Astrocyte of the spinal cord (primary cell): ENCODE measurements around the gene TAF1B.

Source experiments
- DNase-seq: peaks from one replicate; pipeline ENCODE4 v3.0.0; 2011; ENCODE audit warnings: low read depth, low spot score
- H3K4me3 ChIP-seq: 2 replicates; pipeline ENCODE4 v1.5.1; 2011; ENCODE audit warnings: low read depth, mild to moderate bottlenecking, low read length, moderate library complexity
- in situ Hi-C: cut with HindIII; loops from 2 replicates; pipeline ENCODE4 v1.10.0; 2017; ENCODE audit warnings: low sequenced_read_pairs
- TF ChIP-seq, protein P1 (sequence below): IDR thresholded peaks from 2 replicates; pipeline ENCODE4 v1.5.1; 2012; ENCODE audit warnings: low read depth, mild to moderate bottlenecking, low read length, inconsistent platforms

Gene TAF1B

GRCh38 chr2:9965119-9965822 lies 122.0 kb downstream of the TAF1B start:
- no peak overlapping the region for H3K4me3 ChIP-seq
- in situ Hi-C loops: loop anchor here (10.0 kb wide), 1 partner anchor 70 kb away; no protein-coding TSS in a partner anchor
- TF ChIP-seq, protein P1, sequence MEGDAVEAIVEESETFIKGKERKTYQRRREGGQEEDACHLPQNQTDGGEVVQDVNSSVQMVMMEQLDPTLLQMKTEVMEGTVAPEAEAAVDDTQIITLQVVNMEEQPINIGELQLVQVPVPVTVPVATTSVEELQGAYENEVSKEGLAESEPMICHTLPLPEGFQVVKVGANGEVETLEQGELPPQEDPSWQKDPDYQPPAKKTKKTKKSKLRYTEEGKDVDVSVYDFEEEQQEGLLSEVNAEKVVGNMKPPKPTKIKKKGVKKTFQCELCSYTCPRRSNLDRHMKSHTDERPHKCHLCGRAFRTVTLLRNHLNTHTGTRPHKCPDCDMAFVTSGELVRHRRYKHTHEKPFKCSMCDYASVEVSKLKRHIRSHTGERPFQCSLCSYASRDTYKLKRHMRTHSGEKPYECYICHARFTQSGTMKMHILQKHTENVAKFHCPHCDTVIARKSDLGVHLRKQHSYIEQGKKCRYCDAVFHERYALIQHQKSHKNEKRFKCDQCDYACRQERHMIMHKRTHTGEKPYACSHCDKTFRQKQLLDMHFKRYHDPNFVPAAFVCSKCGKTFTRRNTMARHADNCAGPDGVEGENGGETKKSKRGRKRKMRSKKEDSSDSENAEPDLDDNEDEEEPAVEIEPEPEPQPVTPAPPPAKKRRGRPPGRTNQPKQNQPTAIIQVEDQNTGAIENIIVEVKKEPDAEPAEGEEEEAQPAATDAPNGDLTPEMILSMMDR: no peak
- DNase-seq: no peak

DNA sequence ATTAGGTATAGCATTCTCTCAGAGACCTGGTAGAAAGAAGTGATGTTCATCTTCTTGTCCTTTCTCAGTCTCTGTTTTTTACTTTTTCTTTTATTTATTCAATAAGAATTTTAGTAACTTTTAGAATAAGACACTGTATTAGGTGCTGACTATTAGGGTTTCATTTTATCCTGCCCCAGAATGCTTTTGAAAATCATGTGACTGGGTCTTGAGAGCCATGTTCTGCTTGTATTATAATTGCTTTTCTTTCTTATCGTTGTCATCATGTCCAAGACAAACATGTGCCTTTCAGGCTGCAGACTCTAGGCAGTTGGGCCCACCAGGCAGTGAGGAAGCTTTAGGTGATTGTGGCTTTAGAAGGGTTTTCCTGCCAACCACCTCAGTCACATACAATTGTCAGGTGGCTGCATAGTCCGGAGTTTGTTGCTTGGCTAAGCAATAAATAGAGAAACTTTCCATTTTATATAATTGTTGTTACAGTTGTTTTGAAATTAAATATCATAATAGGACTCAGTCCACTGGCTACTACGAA lies 123.3 kb downstream of the TAF1B start:
- in situ Hi-C loops: loop anchor here (10.0 kb wide), 1 partner anchor 68 kb away; no protein-coding TSS in a partner anchor
- TF ChIP-seq, protein P1: no peak
- DNase-seq: no peak
- no peak overlapping the region for H3K4me3 ChIP-seq

DNA sequence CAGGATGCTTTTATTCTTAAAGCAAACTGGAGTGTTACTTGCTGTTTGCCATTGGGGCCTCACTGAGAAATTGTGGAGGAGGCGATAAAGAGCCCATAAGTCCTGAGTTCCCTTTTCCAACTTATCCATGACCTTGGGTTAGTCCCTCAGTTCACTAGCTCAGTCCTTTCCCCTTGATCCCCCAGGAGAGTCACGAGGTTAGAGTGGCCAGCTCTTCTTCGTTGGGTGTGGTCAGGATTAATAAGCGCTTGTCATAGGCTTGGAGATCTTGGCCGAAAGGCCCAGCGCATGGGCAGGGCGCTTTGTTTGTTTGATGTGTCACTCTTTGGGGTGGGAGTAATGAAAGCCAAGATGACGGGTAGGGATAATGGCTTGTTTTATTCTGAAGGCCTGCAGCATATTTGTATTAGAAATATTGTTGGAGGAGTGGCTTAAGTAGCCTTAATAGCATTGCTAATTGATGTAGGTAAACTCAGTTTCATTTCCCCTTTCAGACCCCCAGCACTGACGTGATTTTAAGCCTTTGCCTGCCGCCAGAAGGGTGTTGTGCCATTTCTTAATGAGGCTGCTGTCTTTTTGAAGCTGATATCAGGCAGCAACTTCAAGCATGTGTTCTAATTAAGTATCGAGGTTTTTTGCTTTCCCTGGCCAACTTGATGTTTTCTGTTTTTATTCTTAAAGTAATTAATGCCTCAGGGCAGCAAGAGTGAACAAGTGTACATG lies 123.9 kb downstream of the TAF1B start:
- H3K4me3 ChIP-seq: no peak overlapping the region
- TF ChIP-seq, protein P1: no peak
- DNase-seq: no peak
- in situ Hi-C loops: loop anchor here (10.0 kb wide), 1 partner anchor 68 kb away; no protein-coding TSS in a partner anchor

GRCh38 chr2:9968553-9969497 lies 125.6 kb downstream of the TAF1B start:
- no peak for DNase-seq
- in situ Hi-C loops: loop anchor here (10.0 kb wide), 1 partner anchor 66 kb away; no protein-coding TSS in a partner anchor
- H3K4me3 ChIP-seq: no peak overlapping the region
- TF ChIP-seq, protein P1: no peak

DNA sequence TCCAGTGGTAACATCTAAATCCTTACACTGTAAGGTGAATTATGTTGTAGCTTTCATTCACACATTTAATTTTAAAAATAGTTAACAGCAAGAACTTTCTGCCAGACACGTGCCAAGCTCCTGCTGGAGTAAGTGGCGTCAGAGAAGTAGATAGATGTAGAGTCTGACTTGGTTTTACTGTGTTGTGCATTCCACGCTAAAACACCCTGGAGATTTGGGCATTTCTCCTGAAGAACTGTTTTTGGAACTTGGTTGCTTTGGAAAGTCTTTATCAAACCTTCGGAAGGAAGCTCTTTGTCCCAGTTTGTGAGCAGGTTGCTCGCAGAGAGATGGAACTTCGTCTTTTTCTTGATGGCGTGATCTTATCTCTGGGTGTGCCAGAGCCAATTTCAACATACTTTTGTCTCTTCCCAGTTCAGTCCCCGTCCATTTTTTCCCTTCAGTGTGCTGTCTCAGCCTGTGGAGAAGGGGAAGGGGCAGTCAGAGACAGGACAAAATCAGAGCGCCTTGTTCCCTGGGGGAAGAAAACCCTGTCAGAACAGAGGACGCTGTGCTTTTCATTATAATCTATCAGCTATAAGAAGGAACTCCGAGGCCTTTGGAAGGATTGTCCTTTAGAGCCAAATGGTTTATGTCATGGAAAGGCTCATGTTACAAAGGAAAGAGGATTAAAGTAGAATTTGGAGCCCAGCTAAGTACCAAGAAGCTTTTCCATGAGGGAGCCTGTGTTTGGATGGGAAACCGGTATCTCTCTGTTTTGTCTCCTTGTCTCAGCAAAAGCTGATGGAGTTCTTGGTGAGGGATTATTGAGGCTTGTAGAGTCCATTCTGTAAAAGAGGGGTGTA lies 127.1 kb downstream of the TAF1B start:
- in situ Hi-C loops: no loop called here
- H3K4me3 ChIP-seq: no peak overlapping the region
- DNase-seq: no peak
- TF ChIP-seq, protein P1: no peak
